Neuronal stem cell (in vitro differentiated cells): Measurements from ENCODE around the gene MYLK4.

Experiments
- DNase-seq: peaks from one replicate; pipeline ENCODE4 v3.0.0-alpha.2; 2013; ENCODE audit warnings: low spot score
- H2AFZ ChIP-seq: one replicate; pipeline ENCODE4 v1.6.1; 2013; ENCODE audit warnings: mild to moderate bottlenecking, low read length, inconsistent platforms
- H2AK5ac ChIP-seq: 2 replicates; pipeline ENCODE4 v1.6.1; 2013; ENCODE audit warnings: low read depth, mild to moderate bottlenecking, inconsistent platforms, low read length, moderate library complexity, mixed read lengths
- H2BK120ac ChIP-seq: 2 replicates; pipeline ENCODE4 v1.6.1; 2013; ENCODE audit warnings: low read depth, mild to moderate bottlenecking, inconsistent platforms, low read length, moderate library complexity, mixed read lengths
- H2BK12ac ChIP-seq: one replicate; pipeline ENCODE4 v1.6.1; 2013; ENCODE audit warnings: low read length, inconsistent platforms
- H2BK15ac ChIP-seq: 2 replicates; pipeline ENCODE4 v1.6.1; 2013; ENCODE audit warnings: mild to moderate bottlenecking, low read length, inconsistent platforms, mixed read lengths
- H2BK5ac ChIP-seq: one replicate; pipeline ENCODE4 v1.6.1; 2013; ENCODE audit warnings: inconsistent platforms, mild to moderate bottlenecking, low read length, moderate library complexity
- H3K14ac ChIP-seq: one replicate; pipeline ENCODE4 v1.6.1; 2013; ENCODE audit warnings: low read length, inconsistent platforms
- H3K18ac ChIP-seq: 2 replicates; pipeline ENCODE4 v1.6.1; 2013; ENCODE audit warnings: low read length, inconsistent platforms
- H3K23ac ChIP-seq: 2 replicates; pipeline ENCODE4 v1.6.1; 2013; ENCODE audit warnings: low read depth, mild to moderate bottlenecking, mixed read lengths, low read length, inconsistent platforms; ENCODE audit not compliant: poor library complexity
- H3K27ac ChIP-seq: replicated peaks from 3 replicates; pipeline ENCODE4 v1.5.1; 2013; ENCODE audit warnings: low read length, inconsistent platforms
- H3K27me3 ChIP-seq, 3 experiments: 2 replicates each; pipeline ENCODE4 v1.6.1; 2013; ENCODE audit warnings: low read length in 3 of 3, mild to moderate bottlenecking in 2 of 3, inconsistent platforms in 1 of 3, low read depth in 1 of 3, mixed read lengths in 1 of 3, moderate library complexity in 1 of 3; ENCODE audit not compliant: control insufficient read depth in 3 of 3, insufficient read depth in 3 of 3
- H3K36me3 ChIP-seq, 2 donors: replicated peaks in 1 of 2; 2 replicates each; pipeline ENCODE4 v1.6.1; 2013; ENCODE audit warnings: low read length in 2 of 2; ENCODE audit not compliant: control insufficient read depth in 2 of 2, insufficient read depth in 2 of 2
- H3K4ac ChIP-seq: 2 replicates; pipeline ENCODE4 v1.6.1; 2013; ENCODE audit warnings: inconsistent platforms, mild to moderate bottlenecking, low read length, moderate library complexity
- H3K4me1 ChIP-seq, 2 donors: 1 replicate in 1 of 2; 2 replicates in 1 of 2; pipeline ENCODE4 v1.6.1; 2013; ENCODE audit warnings: low read length in 2 of 2, low read depth in 1 of 2; ENCODE audit not compliant: control insufficient read depth in 2 of 2, insufficient read depth in 1 of 2
- H3K4me2 ChIP-seq: one replicate; pipeline ENCODE4 v1.6.1; 2013; ENCODE audit warnings: mild to moderate bottlenecking, low read length, inconsistent platforms; ENCODE audit not compliant: insufficient read depth, poor library complexity, severe bottlenecking
- H3K4me3 ChIP-seq, 2 donors: 2 replicates each; pipeline ENCODE4 v1.5.1; 2013; ENCODE audit warnings: low read length in 2 of 2, mild to moderate bottlenecking in 2 of 2, inconsistent platforms in 1 of 2, moderate library complexity in 1 of 2
- H3K79me1 ChIP-seq: one replicate; pipeline ENCODE4 v1.6.1; 2013; ENCODE audit warnings: low read depth, mild to moderate bottlenecking, inconsistent platforms, low read length, moderate library complexity
- H3K9ac ChIP-seq: one replicate; pipeline ENCODE4 v1.6.1; 2013; ENCODE audit warnings: mild to moderate bottlenecking, low read depth, low read length, inconsistent platforms; ENCODE audit not compliant: poor library complexity
- H3K9me3 ChIP-seq, 2 donors: replicated peaks in 1 of 2; 2 replicates each; pipeline versions ENCODE3 to v1.6.1; 2013; ENCODE audit warnings: low read length in 2 of 2, mild to moderate bottlenecking in 2 of 2, inconsistent platforms in 1 of 2, low read depth in 1 of 2, mixed read lengths in 1 of 2, moderate library complexity in 1 of 2; ENCODE audit not compliant: control insufficient read depth in 2 of 2, insufficient read depth in 1 of 2
- H4K8ac ChIP-seq: one replicate; pipeline ENCODE4 v1.6.1; 2013; ENCODE audit warnings: low read depth, mild to moderate bottlenecking, inconsistent platforms, low read length, moderate library complexity
- H4K91ac ChIP-seq: one replicate; pipeline ENCODE4 v1.6.1; 2013; ENCODE audit warnings: low read length, low read depth, mild to moderate bottlenecking, inconsistent platforms; ENCODE audit not compliant: poor library complexity
- WGBS, 2 donors: extraction: QIAGEN DNeasy Blood & Tissue Kit; methylation state at CpG; one replicate each; pipeline ENCODE4 v1.1.7; 2013; ENCODE audit warnings: missing lambda C conversion rate in 2 of 2, mixed read lengths in 1 of 2; ENCODE audit not compliant: insufficient read length in 2 of 2, insufficient replicate concordance in 1 of 2; ENCODE audit errors: extremely low coverage in 2 of 2; 5-methylcytosine and 5-hydroxymethylcytosine counted together

The MYLK4 gene

GRCh38 chr6:2661651-2662050 is 89.1 kb downstream of the MYLK4 start:
- no peak for DNase-seq
- peaks cover 0 to 2% of the 10 kb centered on the region in 2 donors for H3K4me1 ChIP-seq
- H2AFZ ChIP-seq, result no peak overlapping the region
- H2AK5ac ChIP-seq, result no peak overlapping the region
- no peaks in the 10 kb centered on the region for H3K36me3 ChIP-seq
- H3K4me2 ChIP-seq, result no peak overlapping the region
- H3K9ac ChIP-seq, result no peak overlapping the region
- no peaks in the 10 kb centered on the region for H3K79me1 ChIP-seq
- H3K23ac ChIP-seq, result no peak overlapping the region
- H3K4me3 ChIP-seq, result peak overlapping the region in 1 of 2 donors; percentile 46
- H3K4ac ChIP-seq, result no peak overlapping the region
- no peak overlapping the region for H3K14ac ChIP-seq
- H3K9me3 ChIP-seq, result no peaks in the 10 kb centered on the region
- no peak overlapping the region for H3K18ac ChIP-seq
- no peak overlapping the region for H2BK120ac ChIP-seq
- WGBS, 2 donors, result no CpG with 5 or more reads among the region's 3 CpGs
- H2BK15ac ChIP-seq, result no peak overlapping the region
- no peak overlapping the region for H4K91ac ChIP-seq
- no peaks in the 10 kb centered on the region for H3K27me3 ChIP-seq
- H2BK5ac ChIP-seq, result no peak overlapping the region
- no peak overlapping the region for H4K8ac ChIP-seq
- H2BK12ac ChIP-seq, result no peak overlapping the region
- H3K27ac ChIP-seq, result no peak overlapping the region

GRCh38 chr6:2659882-2660281 is 90.8 kb downstream of the MYLK4 start:
- H3K18ac ChIP-seq, result peak overlapping the region; percentile 45
- no peak overlapping the region for H3K27ac ChIP-seq
- no peak overlapping the region for H2BK120ac ChIP-seq
- no peak overlapping the region for H4K8ac ChIP-seq
- H3K4ac ChIP-seq, result no peak overlapping the region
- no peak overlapping the region for H3K9ac ChIP-seq
- H3K14ac ChIP-seq, result no peak overlapping the region
- H2BK12ac ChIP-seq, result no peak overlapping the region
- DNase-seq, result no peak
- no peak overlapping the region for H3K4me3 ChIP-seq
- no peaks in the 10 kb centered on the region for H3K79me1 ChIP-seq
- H2BK5ac ChIP-seq, result no peak overlapping the region
- H3K9me3 ChIP-seq, result no peaks in the 10 kb centered on the region
- no CpG with 5 or more reads among the region's 4 CpGs for WGBS, 2 donors
- H3K4me2 ChIP-seq, result no peak overlapping the region
- H3K36me3 ChIP-seq, result no peaks in the 10 kb centered on the region
- H2AK5ac ChIP-seq, result no peak overlapping the region
- H3K23ac ChIP-seq, result no peak overlapping the region
- no peak overlapping the region for H2BK15ac ChIP-seq
- no peak overlapping the region for H2AFZ ChIP-seq
- no peaks in the 10 kb centered on the region for H3K27me3 ChIP-seq
- no peak overlapping the region for H4K91ac ChIP-seq
- H3K4me1 ChIP-seq, result peaks cover 0 to 3% of the 10 kb centered on the region in 2 donors

- Histone ChIP-seq H4K91ac (no peak overlapping the region), H3K79me1 (no peaks in the 10 kb centered on the region), H2AK5ac (no peak overlapping the region), H2BK15ac (no peak overlapping the region), H2BK120ac (no peak overlapping the region), H3K23ac (no peak overlapping the region), H3K4me3 (no peak overlapping the region), H2AFZ (no peak overlapping the region), H2BK12ac (no peak overlapping the region), H3K36me3 (no peaks in the 10 kb centered on the region), H3K14ac (no peak overlapping the region), H3K4me1 (peaks cover 0 to 3% of the 10 kb centered on the region in 2 donors), H3K27me3 (no peaks in the 10 kb centered on the region), H2BK5ac (no peak overlapping the region), H3K4me2 (no peak overlapping the region), H3K18ac (no peak overlapping the region), H3K9me3 (no peaks in the 10 kb centered on the region), H3K9ac (no peak overlapping the region), H4K8ac (no peak overlapping the region), H3K4ac (no peak overlapping the region), H3K27ac (no peak overlapping the region)
- DNase-seq, result no peak
- no CpG with 5 or more reads among the region's 5 CpGs for WGBS, 2 donors
Measured at GRCh38 chr6:2659381-2659780, 91.3 kb downstream of the MYLK4 start.

GRCh38 chr6:2658788-2659187 is 91.9 kb downstream of the MYLK4 start:
- Histone ChIP-seq H3K4ac (no peak overlapping the region), H3K27me3 (no peaks in the 10 kb centered on the region), H2BK12ac (no peak overlapping the region), H2BK120ac (no peak overlapping the region), H3K27ac (no peak overlapping the region), H3K9me3 (no peaks in the 10 kb centered on the region), H3K18ac (no peak overlapping the region), H4K91ac (no peak overlapping the region), H3K23ac (no peak overlapping the region), H2BK5ac (no peak overlapping the region), H2BK15ac (no peak overlapping the region), H2AK5ac (no peak overlapping the region), H4K8ac (no peak overlapping the region), H3K14ac (no peak overlapping the region), H3K4me2 (no peak overlapping the region), H3K36me3 (no peaks in the 10 kb centered on the region), H3K79me1 (no peaks in the 10 kb centered on the region), H3K9ac (no peak overlapping the region), H2AFZ (no peak overlapping the region), H3K4me3 (no peak overlapping the region), H3K4me1 (peaks cover 0 to 3% of the 10 kb centered on the region in 2 donors)
- no CpG with 5 or more reads among the region's 5 CpGs for WGBS, 2 donors
- no peak for DNase-seq
